B cell (primary cell): ENCODE data around the gene CYS1. TPM values are rescaled to one million over a fixed set of nuclear protein-coding genes. Genes with fewer than 3 reads are reported as not detected.

ENCODE experiments used
- ATAC-seq: fragments of 200-7000 bp; cut with Tn5 transposase; one replicate; pipeline ENCODE4 v1.10.0; 2021; ENCODE audit warnings: low read depth, mild to moderate bottlenecking, moderate number of reproducible peaks, moderate library complexity
- CTCF ChIA-PET: fragments of 350-600 bp; sonication (Branson Sonifier 250); formaldehyde crosslinking; loops from one replicate; lab custom pipeline; 2021; ENCODE audit warnings: antibody characterized with exemption, inconsistent platforms; lab: Charles Lee
- POLR2A ChIA-PET: fragments of 350-600 bp; sonication (Branson Sonifier 250); formaldehyde crosslinking; loops from one replicate; lab custom pipeline; 2021; ENCODE audit warnings: antibody characterized with exemption; lab: Charles Lee
- DNase-seq: peaks from one replicate; pipeline ENCODE4 v3.0.0; 2013
- H2AFZ ChIP-seq: 2 replicates; pipeline ENCODE4 v1.6.1; 2012; ENCODE audit warnings: mild to moderate bottlenecking, low read depth, low read length; ENCODE audit not compliant: insufficient read depth, poor library complexity, severe bottlenecking
- H3K27ac ChIP-seq, 2 donors: 1 replicate in 1 of 2; 2 replicates in 1 of 2; pipeline ENCODE4 v1.5.1; 2012 to 2013; ENCODE audit warnings: low read length in 2 of 2, mild to moderate bottlenecking in 2 of 2, moderate library complexity in 1 of 2
- H3K27me3 ChIP-seq, 4 experiments: fragments of 200-600 bp in 1 of 4; sonication (generic) in 1 of 4; replicated peaks in 1 of 4; 1 replicate in 2 of 4; 2 replicates in 2 of 4; pipeline versions ENCODE4 v1.6.1 to v1.7.0; 2013 to 2016; ENCODE audit warnings: low read length in 3 of 4, mild to moderate bottlenecking in 2 of 4, mixed read lengths in 1 of 4, moderate library complexity in 1 of 4; ENCODE audit not compliant: insufficient read depth in 4 of 4, control insufficient read depth in 3 of 4; ENCODE audit errors: control extremely low read depth in 1 of 4
- H3K36me3 ChIP-seq, 2 experiments: replicated peaks in 1 of 2; 1 replicate in 1 of 2; 2 replicates in 1 of 2; pipeline versions ENCODE4 v1.6.1 to v1.7.1; 2013; ENCODE audit warnings: low read length in 1 of 2; ENCODE audit not compliant: insufficient read depth in 2 of 2, control insufficient read depth in 1 of 2; ENCODE audit errors: control extremely low read depth in 1 of 2, extremely low read depth in 1 of 2
- H3K4me1 ChIP-seq, 2 donors: fragments of 200-600 bp in 1 of 2; sonication (generic) in 1 of 2; 1 replicate in 1 of 2; 2 replicates in 1 of 2; pipeline versions ENCODE4 v1.5.1 to v1.6.1; 2013 to 2017; ENCODE audit warnings: low read length in 2 of 2; ENCODE audit not compliant: control insufficient read depth in 2 of 2, insufficient read depth in 2 of 2
- H3K4me2 ChIP-seq: replicated peaks from 2 replicates; pipeline ENCODE3; 2012; ENCODE audit warnings: mild to moderate bottlenecking, low read depth, low read length; ENCODE audit not compliant: poor library complexity, severe bottlenecking
- H3K4me3 ChIP-seq, 5 experiments: fragments of 200-600 bp in 1 of 5; sonication (generic) in 1 of 5; 1 replicate in 3 of 5; 2 replicates in 2 of 5; pipeline versions ENCODE4 v1.5.1 to v1.7.0; 2011 to 2016; ENCODE audit warnings: low read length in 4 of 5, mild to moderate bottlenecking in 4 of 5, low read depth in 2 of 5, control low read depth in 1 of 5, moderate library complexity in 1 of 5; ENCODE audit not compliant: insufficient read depth in 1 of 5; ENCODE audit errors: control extremely low read depth in 1 of 5, extremely low read depth in 1 of 5
- H3K79me2 ChIP-seq: fragments of 200-600 bp; sonication (generic); one replicate; pipeline ENCODE4 v1.6.0; 2016; ENCODE audit warnings: low read length; ENCODE audit not compliant: control insufficient read depth, insufficient read depth
- H3K9ac ChIP-seq: fragments of 200-600 bp; sonication (generic); 2 replicates; pipeline ENCODE4 v1.6.1; 2017; ENCODE audit warnings: mild to moderate bottlenecking, low read length, moderate library complexity
- H3K9me3 ChIP-seq, 3 donors: one replicate each; pipeline versions ENCODE4 v1.6.1 to v1.7.1; 2013; ENCODE audit warnings: low read length in 2 of 3; ENCODE audit not compliant: control insufficient read depth in 2 of 3, insufficient read depth in 1 of 3; ENCODE audit errors: control extremely low read depth in 1 of 3
- H4K20me1 ChIP-seq: 2 replicates; pipeline ENCODE4 v1.6.0; 2012; ENCODE audit warnings: mild to moderate bottlenecking, low read length; ENCODE audit not compliant: insufficient read depth, control insufficient read depth, poor library complexity, severe bottlenecking
- H3K27ac Mint-ChIP-seq: one replicate; pipeline ENCODE4 v1.8.0; 2021; ENCODE audit warnings: mixed read lengths
- H3K27me3 Mint-ChIP-seq: one replicate; pipeline ENCODE4 v1.8.0; 2021; ENCODE audit warnings: mixed read lengths
- H3K4me1 Mint-ChIP-seq: one replicate; pipeline ENCODE4 v1.8.0; 2021; ENCODE audit warnings: mixed read lengths
- H3K4me3 Mint-ChIP-seq: one replicate; pipeline ENCODE4 v1.8.0; 2021; ENCODE audit warnings: mixed read lengths
- H3K9me3 Mint-ChIP-seq: one replicate; pipeline ENCODE4 v1.8.0; 2022; ENCODE audit warnings: mixed read lengths; ENCODE audit not compliant: insufficient read depth
- EZH2 ChIP-seq: IDR thresholded peaks from 2 replicates; pipeline ENCODE4 v1.6.1; 2012; ENCODE audit warnings: borderline replicate concordance, low read depth, mild to moderate bottlenecking, moderate library complexity, low read length; ENCODE audit not compliant: insufficient read depth, poor library complexity, severe bottlenecking
- WGBS: methylation state at CpG from one replicate; pipeline ENCODE4 v1.1.5; 2013; ENCODE audit warnings: missing lambda C conversion rate; ENCODE audit not compliant: insufficient coverage; 5-methylcytosine and 5-hydroxymethylcytosine counted together
- intact Hi-C: fragments of 100-400 bp; cut with micrococcal nuclease; formaldehyde crosslinking; loops from one replicate; pipeline ENCODE4 v1.10.0; 2022
- polyA plus RNA-seq: library from polyadenylated mRNA; depleted of rRNA; stranded (reverse); fragments of >200 nt; gene quantifications from 2 replicates; pipeline ENCODE4 v1.2.3, GENCODE V29; 2012
- total RNA-seq, 2 donors: library from RNA; stranded (reverse); fragments of 120-200 nt in 1 of 2; gene quantifications; 1 replicate in 1 of 2; 2 replicates in 1 of 2; pipeline versions ENCODE4 v1.2.3 to v1.2.4, GENCODE V29; 2013 to 2022
- TF ChIP-seq, protein P1 (sequence below): fragments of 200-600 bp; IDR thresholded peaks from one replicate; pipeline ENCODE4 v1.8.0; 2022; ENCODE audit warnings: antibody characterized with exemption, mild to moderate bottlenecking

CYS1 gene
- total and polyA plus RNA-seq, 2 donors (not counting 1 experiment from before 2014, with no cell fraction given): not detected

DNA sequence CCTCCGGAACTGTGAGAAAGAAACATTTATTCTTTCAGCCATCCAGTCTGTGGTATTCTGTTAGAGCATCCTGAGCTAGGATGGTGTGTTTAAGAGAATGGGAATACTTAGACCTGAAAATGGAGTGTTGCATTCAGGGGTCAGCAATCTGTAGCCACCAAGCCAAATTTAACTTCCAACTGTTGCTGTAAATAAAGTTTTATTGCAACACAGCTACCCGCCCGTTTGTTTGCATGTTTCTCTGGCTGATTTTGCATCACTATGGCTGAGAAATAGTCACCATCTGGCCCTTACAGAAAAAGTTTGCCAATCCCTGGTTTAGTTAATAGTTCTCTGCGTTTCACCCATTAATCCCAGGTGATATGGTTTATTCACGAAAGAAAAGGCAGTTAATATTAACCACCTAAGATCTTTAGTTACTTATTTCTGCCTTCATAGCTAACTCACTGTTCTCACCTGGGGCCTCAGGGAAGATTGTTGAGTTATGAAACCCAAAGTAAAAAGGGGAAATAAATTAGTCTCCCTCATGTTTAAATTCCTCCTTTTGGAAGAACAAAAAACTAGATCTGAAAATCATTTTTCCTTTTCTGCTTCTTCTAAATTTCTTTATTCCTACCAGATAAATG lies 9.5 kb upstream of the CYS1 start:
- Histone ChIP-seq H3K4me1 (peaks cover 6 to 12% of the 10 kb centered on the region in 2 donors), H3K4me3 (no peak overlapping the region), H3K36me3 (no peaks in the 10 kb centered on the region), H3K4me2 (no peak overlapping the region), H3K79me2 (no peaks in the 10 kb centered on the region), H3K9me3 (peaks cover 1 to 20% (median 4%) of the 10 kb centered on the region in 3 donors), H2AFZ (no peak overlapping the region), H4K20me1 (no peaks in the 10 kb centered on the region), H3K27ac (no peak overlapping the region), H3K27me3 (peaks cover 0 to 46% (median 10%) of the 10 kb centered on the region in 4 experiments), H3K9ac (no peak overlapping the region)
- Mint-ChIP-seq H3K4me1 (peaks cover 10% of the 10 kb centered on the region), H3K4me3 (no peak overlapping the region), H3K9me3 (no peaks in the 10 kb centered on the region), H3K27me3 (peaks cover 46% of the 10 kb centered on the region), H3K27ac (no peak overlapping the region)
- 17% methylated on average over 2 of the region's 5 CpGs for WGBS
- ChIA-PET CTCF (interaction anchor here (1.6 to 12.9 kb wide), 2 partner anchors 18 to 320 kb away, joined by 3 to 143 read pairs; no protein-coding TSS in a partner anchor), POLR2A (interaction anchor here (0.7 kb wide), 1 partner anchor 29 kb away, joined by 3 read pairs; no protein-coding TSS in a partner anchor)
- no peak for DNase-seq
- no peak for ATAC-seq
- intact Hi-C loops: no loop called here
- TF ChIP-seq, protein P1, sequence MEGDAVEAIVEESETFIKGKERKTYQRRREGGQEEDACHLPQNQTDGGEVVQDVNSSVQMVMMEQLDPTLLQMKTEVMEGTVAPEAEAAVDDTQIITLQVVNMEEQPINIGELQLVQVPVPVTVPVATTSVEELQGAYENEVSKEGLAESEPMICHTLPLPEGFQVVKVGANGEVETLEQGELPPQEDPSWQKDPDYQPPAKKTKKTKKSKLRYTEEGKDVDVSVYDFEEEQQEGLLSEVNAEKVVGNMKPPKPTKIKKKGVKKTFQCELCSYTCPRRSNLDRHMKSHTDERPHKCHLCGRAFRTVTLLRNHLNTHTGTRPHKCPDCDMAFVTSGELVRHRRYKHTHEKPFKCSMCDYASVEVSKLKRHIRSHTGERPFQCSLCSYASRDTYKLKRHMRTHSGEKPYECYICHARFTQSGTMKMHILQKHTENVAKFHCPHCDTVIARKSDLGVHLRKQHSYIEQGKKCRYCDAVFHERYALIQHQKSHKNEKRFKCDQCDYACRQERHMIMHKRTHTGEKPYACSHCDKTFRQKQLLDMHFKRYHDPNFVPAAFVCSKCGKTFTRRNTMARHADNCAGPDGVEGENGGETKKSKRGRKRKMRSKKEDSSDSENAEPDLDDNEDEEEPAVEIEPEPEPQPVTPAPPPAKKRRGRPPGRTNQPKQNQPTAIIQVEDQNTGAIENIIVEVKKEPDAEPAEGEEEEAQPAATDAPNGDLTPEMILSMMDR: no peak
- TF ChIP-seq EZH2: no peak

DNA sequence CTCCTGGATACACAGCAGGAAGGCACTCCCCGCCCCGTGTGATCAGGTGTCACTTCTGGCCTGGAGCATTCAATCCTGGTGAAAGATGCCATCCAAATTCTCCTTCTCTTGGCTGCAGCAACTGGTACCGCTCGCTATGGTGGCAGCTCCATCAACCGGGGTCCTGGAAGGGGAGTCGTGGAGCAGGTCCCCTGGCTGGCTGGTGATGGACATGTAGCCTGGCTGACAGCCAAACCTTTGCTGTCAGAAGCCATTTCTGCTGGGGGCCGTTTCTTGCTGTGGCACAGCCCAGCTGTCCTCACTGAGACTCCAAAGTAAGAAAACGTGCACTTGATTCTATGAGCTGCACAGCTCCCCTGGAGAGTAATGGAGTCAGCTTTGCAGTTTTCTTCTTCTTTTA lies 7.1 kb upstream of the CYS1 start:
- Mint-ChIP-seq H3K4me1 (peaks cover 10% of the 10 kb centered on the region), H3K27ac (no peak overlapping the region), H3K27me3 (peaks cover 57% of the 10 kb centered on the region), H3K9me3 (no peaks in the 10 kb centered on the region), H3K4me3 (no peak overlapping the region)
- intact Hi-C loops: no loop called here
- H3K36me3 ChIP-seq: no peaks in the 10 kb centered on the region
- H3K4me3 ChIP-seq: no peak overlapping the region
- WGBS: 93% methylated on average over 8 of the region's 8 CpGs
- ATAC-seq: no peak
- peaks cover 1 to 14% (median 2%) of the 10 kb centered on the region in 3 donors for H3K9me3 ChIP-seq
- no peak overlapping the region for H3K9ac ChIP-seq
- no peaks in the 10 kb centered on the region for H4K20me1 ChIP-seq
- CTCF ChIA-PET: interaction anchor here (1.2 to 12.9 kb wide), 2 partner anchors 9 to 16 kb away, joined by 4 to 143 read pairs; no protein-coding TSS in a partner anchor
- H3K4me1 ChIP-seq: peaks cover 6 to 12% of the 10 kb centered on the region in 2 donors
- POLR2A ChIA-PET: no interaction called here
- no peak overlapping the region for H2AFZ ChIP-seq
- H3K27ac ChIP-seq: no peak overlapping the region
- no peak for DNase-seq
- no peak overlapping the region for H3K4me2 ChIP-seq
- peaks cover 0 to 51% (median 16%) of the 10 kb centered on the region in 4 experiments for H3K27me3 ChIP-seq
- H3K79me2 ChIP-seq: no peaks in the 10 kb centered on the region
- TF ChIP-seq EZH2: no peak
- TF ChIP-seq, protein P1: no peak
